GM21515 (cell line): Measurements from ENCODE around the gene GNG4.
A peak's percentile ranks its signal among the peaks of the same experiment; 100 is the strongest.
"Not testable (repeated sequence)": the region's sequence is repeated elsewhere in the genome, so short reads cannot be mapped to it uniquely, and the experiment has no call there.

Experiments used
- ATAC-seq: cut with Tn5 transposase; IDR thresholded peaks from one replicate; pipeline ENCODE4 v1.9.1; 2021; ENCODE audit not compliant: unreplicated experiment

Gene GNG4

DNA sequence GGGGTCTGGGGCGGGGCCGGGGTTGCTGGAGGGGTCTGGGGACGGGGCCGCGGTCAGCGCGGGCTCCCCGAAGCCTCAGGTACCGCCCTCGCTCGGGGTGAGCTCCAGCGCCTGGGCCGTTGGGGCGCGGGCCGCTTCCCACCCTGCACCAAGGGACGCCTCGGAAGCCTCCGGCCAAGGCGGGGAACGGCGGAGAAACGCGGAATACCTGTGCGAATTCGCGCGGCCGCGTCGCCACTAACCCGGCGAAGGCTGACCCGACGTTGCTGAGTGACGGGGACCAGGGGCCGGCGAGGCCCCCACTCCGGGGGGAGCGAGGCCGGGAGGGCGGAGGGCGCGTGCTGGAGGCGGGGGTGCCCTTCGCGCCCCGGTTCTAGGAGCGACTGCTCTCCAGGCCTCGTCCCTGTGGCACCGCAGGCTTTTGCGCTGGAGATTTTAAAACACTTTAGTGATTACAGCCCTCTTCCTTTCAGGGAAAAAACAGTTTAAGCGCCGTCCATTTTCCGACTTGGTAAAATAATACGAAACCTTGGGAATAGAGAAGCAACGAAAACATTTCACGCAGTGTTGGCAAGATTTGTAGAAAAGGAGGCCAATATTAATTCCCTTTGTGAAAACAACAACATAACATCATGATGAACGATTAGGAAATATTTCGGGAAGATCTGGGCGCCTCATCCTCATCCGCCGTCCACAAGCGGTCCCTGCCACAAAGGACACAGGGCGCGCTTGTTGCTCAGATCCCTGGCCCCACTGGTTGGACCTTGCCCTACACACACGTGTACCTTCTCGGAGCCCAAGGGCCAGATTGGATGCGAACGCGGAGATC is 971 bp upstream of the GNG4 start:
- ATAC-seq, result no peak

DNA sequence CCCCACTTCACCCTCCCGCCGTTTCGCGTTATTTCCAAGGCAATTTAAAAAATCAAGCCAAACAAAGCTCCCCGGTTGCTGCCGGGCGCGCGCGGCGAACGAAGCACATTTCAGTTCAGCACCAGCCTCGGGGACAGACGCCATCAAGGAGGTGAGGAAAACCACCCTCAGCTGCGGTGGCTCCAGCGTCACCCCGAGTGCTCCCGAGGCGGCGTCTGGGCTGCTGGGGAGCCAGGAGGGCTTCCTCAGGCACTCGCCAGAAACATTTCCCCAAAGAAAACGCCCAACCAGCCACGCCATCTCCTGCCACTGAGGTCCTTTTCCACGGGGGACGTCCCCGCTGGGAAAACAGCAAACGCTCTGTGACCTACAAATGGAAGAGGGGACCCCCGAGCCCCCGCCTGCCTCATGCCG is 623 bp downstream of the GNG4 start:
- no peak for ATAC-seq

DNA sequence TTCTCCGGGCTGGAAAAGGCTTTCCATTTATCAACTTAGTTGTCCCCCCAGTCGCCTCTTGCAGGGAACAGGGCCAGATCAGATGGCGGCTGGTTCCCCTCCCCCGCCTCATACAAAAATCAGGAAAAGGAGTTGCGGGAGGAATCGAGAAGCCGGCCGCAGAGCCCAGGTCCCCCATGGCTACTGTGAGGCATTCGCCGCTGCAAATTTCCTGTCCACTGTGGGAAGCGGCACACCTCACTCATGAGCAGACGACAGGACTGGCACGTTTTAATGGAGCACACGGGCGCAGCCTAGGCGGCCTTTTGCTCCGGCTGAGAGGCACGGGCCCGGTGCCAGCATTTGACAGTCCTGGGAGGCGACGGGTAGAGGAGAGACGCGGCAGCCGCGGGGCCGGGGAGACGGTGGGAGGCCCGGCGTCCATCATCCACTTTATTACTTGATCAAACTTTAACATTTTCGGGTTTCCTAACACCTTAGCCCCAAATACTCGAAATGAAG is 1.1 kb downstream of the GNG4 start:
- ATAC-seq, result no peak

DNA sequence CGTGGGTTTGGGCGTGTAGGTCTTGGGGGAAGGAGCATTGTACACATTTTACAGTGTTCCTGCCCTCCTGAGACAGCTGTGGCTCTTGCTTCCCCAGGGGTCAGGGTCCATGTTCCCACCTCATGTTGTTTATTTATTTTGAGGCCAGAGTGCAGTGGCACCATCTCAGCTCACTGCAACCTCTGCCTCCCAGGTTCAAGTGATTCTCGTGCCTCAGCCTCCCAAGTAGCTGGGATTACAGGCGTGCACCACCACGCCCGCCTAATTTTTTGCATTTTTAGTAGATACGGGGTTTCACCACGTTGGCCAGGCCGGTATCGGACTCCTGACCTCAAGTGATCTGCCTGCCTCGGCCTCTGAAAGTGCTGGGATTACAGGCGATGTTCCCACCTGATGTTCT is 2.0 kb downstream of the GNG4 start:
- not testable (repeated sequence) for ATAC-seq

DNA sequence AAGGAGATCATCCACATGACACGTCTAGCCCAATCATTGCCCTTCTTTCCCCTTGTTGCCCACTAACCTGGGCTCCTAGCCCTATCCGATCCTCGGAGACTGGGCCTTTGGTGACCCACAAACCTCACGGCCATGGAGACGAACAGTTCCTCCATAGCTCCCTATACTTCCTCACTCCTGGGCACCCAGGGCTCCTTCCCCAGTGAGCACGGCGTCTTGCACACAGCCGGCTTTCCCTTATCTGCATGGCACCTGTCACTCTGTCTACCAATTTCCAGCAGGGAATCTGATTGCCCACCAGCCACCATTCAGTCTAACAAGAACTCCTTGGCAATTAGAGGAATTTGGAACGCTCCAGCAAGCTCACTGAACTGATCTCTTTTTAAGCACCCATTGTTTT is 3.1 kb downstream of the GNG4 start:
- no peak for ATAC-seq

DNA sequence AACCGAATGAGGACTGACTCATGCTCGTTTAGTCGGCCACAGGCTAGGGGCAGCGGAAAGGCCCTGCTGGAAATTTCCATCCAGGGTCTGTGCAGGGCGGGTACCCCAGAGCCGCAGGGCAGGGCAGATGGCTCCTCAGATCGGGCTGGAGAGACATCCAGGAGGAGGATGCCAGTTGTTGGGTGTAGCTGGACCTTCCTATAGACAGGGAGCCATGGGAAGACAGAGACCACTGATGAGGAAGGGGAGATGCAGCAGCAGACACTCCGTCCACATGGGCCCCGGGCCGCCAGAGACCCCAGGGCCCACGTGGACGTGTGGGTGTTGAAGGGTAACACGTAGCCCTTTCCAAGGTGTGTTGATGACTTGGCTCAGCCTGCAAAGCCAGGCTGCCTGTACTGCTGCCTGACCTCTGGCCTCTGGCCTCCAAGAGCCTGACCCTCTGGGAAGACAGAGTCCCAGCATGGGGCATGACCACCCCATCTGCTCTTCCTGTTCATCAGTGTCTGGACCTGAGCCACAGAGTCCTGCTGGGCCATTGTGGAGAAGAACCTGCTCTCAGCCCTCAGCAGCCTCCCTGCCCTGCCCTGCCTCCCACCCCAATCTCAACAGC is 4.8 kb downstream of the GNG4 start:
- ATAC-seq, result no peak

DNA sequence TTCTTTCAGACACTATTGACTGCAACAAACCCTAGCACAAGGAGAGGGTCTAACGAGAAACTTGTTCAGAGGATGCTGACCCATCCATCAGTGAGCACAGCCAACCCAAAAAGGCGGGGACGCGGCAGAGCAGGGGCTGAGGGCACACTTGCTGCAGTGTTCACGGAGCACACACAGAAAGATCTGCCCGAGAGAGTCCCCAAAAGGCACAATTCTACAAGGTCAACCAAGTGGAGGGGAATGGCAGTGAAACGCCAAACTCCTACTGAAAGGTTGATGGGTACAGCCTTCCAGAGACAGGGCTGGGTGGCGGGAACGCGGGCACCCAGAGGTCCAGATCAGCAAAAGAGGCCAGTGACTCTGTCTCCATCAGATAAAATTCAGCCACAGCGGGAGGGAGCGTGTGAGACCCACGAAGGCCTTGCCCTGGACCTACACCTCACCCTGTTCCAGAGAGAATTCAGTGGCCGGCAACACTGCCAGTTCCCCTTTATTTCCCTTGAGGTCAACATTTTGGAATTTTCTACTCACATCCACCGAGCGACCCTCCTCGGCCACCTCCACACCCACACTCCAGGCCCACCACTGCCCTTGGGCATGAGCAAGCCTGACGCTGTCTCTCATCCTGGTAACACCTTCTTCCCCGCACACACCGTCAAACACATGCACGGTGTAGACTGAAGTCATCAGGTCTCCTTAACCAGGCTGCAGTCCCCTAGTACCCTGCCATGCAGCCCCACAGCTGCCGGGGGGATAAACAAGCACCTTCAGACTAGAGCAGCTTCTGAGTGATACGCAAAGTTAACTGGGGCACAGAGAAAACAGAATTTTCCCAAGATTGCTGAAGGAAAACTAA is 5.5 kb downstream of the GNG4 start:
- no peak for ATAC-seq

DNA sequence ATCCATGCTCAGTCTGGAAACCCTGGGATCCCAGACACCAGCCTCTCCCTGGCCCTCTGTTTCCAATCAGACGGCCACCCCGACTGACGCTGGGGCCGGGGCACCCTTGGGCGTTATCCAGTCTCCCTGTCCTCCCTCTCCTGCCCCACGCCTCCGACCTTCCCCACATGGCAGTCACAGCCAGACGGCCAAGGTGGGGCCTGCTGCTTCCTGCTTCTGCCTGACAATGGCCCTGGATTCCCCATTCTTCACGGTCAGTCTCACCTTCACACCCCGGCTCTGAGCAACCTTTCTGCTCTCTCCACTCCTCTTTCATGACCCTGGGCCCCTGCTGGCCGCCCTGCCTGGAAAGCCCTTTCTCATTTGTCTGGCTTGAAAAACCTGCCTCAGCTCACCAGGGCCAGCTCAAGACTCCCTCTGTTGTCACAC is 6.6 kb downstream of the GNG4 start:
- ATAC-seq, result no peak

DNA sequence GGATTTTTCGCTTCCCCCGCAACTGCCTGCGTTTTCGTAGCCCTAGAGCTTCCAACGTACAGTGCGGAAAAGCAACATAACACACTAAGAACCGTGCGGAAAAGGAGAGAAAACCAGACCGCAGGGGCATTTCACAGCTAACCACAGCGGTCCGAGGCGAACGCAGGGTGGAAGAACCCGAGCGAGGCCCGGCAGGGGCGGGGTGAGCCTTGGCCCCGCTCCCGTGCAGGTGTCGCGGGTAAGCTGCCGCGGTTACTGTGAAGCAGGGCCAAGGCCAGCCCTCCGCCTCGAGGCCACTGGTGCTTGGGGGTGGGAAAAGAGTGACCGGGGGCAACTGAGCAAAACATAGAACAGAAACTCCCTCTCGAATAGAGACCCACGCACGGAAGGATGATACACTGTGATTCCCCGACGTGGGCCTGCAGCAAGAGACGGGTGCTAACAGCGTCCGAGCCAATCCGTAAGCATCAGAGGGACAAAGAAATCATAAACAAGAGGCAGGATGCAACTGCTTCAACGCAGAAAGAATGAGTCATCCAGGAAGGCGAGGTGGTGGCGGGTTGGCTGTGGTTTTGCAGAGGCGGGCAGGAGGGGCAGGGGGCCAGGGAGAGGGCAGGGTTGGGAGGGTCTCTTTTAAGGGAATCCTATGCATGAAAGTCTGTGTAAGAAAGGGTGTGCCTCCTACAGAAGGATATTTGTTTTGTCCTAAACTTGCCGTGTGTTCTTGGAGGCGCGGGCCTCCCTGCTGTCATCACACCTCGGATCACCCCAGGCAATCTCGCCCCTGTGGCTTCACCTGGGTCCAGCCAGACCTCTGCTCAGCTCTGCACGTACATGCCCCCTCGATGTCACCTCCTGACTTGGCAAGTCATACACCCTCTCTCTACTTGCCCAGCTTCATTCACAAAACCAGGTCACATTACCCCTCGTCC is 7.3 kb downstream of the GNG4 start:
- peak; percentile 56 for ATAC-seq

DNA sequence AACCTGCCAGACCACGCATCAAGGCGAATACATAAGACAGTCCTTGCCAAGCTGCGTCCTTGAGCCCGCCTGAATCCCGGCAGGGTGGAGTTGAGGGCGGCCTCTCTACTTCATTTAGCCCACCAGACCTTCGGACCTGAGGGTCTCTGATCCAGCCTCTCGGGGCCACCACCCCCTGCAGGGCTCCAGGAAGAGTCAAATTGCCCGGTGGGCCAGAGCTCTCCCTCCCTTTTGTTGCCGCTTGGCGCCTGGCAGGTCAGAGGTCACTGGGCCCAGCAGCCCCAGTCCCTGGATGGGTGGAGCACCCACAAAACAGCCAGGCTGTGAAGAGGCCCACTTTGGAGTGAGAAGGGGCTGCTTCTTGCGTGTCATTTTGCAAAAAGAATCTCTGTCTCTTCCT is 9.0 kb downstream of the GNG4 start:
- ATAC-seq, result no peak

DNA sequence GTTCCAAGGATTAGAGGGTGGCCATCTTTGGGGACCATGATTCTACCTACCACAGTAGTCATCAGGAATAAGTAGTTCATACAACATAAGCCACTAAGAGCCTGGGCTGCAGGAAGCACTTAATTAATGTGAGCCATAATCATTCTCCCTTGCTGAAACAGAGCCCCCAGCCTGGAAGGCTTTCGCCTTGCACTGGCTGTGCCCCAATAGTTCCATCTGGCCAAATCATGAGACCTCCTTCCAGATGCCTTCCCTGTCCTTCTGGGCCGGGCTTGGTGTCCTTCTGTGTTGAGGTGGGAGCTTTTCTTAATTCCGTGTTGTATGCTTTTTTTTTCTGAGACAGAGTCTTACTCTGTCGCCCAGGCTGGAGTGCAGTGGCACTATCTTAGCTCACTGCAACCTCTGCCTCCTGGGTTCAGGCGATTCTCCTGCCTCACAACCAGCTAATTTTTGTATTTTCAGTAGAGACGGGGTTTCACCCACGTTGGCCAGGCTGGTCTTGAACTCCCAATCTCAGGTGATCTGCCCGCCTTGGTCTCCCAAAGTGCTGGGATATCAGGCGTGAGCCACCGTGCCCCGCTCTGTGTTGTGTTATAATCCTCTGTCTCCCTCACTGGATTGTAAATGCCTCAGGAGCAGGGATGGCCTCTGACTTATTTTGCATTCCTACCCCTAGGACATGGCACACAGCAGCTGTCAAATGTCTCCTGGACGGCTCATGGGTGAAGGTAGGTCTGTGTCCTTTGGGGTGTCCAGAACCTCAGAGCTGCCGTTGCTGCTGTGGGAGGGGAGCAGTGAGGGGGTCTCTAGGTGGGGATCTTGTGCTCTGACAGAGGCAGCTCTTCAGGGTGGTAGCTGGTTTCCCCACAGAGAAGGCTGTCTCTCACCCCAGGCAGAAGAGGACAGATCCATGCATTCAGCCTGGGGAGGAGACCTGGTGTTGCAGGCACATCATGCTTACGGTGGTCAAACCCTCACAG is 10.1 kb downstream of the GNG4 start:
- no peak for ATAC-seq

DNA sequence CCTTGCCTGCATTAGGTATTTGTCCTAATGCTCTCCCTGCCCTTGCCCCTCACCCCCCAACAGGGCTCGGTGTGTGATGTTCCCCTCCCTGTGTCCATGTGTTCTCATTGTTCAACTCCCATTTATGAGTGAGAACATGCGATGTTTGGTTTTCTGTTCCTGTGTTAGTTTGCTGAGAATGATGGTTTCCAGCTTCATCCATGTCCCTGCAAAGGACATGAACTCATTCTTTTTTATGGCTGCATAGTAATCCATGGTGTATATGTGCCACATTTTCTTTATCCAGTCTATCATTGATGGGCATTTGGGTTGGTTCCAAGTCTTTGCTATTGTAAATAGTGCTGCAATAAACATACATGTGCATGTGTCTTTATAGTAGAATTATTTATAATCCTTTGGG is 11.0 kb downstream of the GNG4 start:
- ATAC-seq, result not testable (repeated sequence)

DNA sequence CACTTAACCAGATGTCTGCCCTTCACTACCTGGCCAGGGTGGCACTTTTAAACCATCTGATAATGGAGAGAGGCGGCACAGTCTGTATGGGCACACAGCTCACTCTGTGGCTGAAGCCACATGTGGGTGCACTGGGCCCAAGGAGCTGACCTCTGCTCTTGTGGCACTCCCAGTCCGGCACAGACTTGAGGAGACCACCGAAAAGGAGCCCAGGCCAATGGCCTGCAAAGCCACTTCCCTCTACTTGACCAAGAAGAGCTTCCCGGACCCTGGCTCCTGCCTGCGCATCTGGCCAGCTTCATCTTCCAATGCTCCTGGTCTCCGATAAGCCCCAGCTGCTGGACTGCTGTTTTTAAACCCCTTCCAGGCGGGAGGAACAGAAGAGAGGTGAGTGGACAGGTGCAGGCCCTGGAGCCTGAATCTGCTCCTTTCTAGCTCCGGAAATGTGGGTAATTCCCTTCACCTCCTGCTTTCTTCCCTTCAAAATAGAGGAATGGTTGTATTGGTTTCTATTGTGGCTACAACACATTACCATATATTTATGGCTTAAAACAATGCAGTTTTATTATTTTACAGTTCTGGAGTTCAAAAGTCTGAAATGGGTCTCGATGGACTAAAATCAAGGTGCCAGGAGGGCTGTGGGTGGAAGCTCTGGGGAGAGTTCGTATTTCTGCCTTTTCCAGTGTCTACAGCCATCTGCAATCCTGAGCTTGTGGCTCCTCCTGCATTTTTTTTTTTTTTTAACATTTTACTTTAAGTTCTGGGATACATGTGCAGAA is 11.6 kb downstream of the GNG4 start:
- ATAC-seq, result no peak

DNA sequence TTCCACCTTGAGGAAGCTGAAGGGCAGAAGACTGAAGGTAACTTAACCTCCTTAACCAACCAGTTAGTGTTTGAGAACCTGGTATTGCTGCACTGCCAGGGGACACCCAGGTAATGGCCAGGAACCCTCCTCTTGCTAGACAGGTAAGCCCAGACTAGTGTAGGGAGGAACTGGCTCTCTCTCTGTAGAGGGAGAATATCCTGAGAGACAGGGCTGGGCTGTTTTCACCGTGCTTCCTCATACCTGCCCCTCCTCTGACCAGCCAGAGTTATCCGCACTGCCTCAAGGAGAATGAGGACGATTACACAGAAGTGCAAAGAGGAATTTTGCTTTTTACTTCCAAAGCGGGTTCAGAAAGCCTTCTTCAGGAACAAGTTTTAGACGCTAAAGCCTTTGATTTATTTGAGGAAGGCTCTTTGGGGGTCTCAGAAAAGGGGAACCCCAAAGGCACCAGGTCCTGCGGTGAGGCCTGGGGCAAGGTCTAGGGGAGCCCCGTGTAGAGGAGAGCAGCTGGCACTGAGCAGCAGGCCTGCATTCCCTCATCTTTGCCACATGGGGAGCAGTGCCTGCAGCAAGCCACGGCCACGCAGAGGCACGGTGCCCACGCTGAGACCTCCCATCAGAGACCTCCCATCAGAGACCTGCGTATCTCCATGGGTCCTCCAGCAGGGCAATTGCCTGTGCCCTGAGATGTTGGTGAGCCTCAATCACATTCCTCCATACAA is 13.5 kb downstream of the GNG4 start:
- ATAC-seq, result no peak

DNA sequence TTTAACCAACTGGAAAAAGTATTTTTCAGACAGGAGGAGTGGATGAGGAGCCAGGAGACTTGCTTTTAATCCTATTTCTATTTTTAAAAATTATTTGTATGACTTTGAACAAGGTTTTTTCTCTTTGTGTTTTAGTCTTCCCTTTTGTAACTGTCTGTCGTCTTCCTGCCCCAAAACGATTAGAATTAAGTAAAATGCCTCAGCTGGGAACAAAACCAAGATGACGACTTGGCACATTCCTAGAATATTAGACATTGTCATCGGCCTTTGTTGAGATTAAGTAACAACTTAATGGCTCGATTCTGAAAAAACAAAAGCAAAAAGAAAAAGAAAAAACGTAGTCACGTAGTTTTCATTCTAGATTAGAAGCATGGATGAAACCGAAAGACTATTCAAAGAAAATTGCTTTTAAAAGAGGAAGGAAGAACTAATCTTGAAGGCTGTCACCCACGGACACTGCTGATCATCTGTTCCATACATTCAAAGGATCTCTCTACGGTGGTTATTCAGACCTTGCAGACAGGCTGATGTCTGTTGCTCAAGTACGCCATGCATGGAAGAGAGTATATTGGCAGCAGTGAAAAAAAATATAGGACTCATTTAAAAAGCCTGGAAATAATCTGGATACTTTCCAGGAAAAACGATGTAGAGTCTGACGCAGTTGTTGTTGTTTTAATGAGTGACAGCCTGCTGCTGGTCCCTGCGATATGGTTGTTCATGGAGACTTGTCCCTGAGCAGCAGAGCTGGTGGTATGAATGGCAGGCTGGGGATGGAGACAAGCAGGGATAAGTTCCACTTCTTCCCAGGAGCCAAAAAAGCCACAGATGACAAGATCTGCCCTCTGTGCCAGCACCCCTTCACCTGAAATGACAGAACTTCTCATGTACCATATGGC is 16.8 kb downstream of the GNG4 start:
- peak; percentile 81 for ATAC-seq

DNA sequence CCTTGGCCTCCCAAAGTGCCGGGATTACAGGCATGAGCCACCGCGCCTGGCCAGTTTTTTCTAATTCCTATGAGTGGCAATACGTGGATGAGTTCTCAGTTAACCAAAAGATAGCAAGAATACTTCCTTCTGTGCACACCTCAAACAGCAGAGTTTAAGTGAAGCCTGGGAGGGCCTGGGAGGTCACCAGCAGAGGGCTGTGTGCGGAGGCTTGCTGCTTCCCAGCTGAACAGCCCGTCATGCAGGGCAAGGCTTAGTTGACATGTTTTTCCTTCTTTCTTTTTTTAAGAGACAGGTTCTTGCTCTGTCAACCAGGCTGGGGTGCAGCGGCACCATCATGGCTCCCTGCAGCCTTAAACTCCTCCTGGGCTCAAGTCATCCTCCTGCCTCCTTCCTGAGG is 17.8 kb downstream of the GNG4 start:
- no peak for ATAC-seq
